Osteoblast (primary cell): ENCODE measurements around the gene SENP8. TPM values are rescaled to one million over a fixed set of nuclear protein-coding genes. Genes with fewer than 3 reads are reported as not detected.

ENCODE experiments used
- DNase-seq: peaks from one replicate; pipeline ENCODE4 v3.0.0; 2011; ENCODE audit warnings: low spot score, mixed read lengths; ENCODE audit not compliant: insufficient read length; ENCODE audit errors: missing footprints
- H2AFZ ChIP-seq: 2 replicates; pipeline ENCODE4 v1.6.0; 2011; ENCODE audit warnings: mild to moderate bottlenecking, low read length
- H3K27ac ChIP-seq: 2 replicates; pipeline ENCODE4 v1.5.1; 2011; ENCODE audit warnings: mild to moderate bottlenecking, low read depth, low read length, moderate library complexity
- H3K27me3 ChIP-seq: 2 replicates; pipeline ENCODE4 v1.6.0; 2012; ENCODE audit warnings: mild to moderate bottlenecking, control low read depth, inconsistent platforms, low read length, moderate library complexity; ENCODE audit not compliant: insufficient read depth
- H3K36me3 ChIP-seq: 2 replicates; pipeline ENCODE4 v1.5.1; 2011; ENCODE audit warnings: mild to moderate bottlenecking, low read length, control low read depth, moderate library complexity; ENCODE audit not compliant: insufficient read depth
- H3K4me1 ChIP-seq: 2 replicates; pipeline ENCODE4 v1.5.1; 2011; ENCODE audit warnings: mild to moderate bottlenecking, low read length, control low read depth, moderate library complexity; ENCODE audit not compliant: insufficient read depth
- H3K4me2 ChIP-seq: 2 replicates; pipeline ENCODE4 v1.6.0; 2011; ENCODE audit warnings: mild to moderate bottlenecking, low read length; ENCODE audit not compliant: insufficient read depth
- H3K4me3 ChIP-seq: fragments of 200-600 bp; sonication (generic); 3 replicates; pipeline ENCODE4 v1.5.1; 2012; ENCODE audit warnings: mild to moderate bottlenecking, low read length, inconsistent platforms; ENCODE audit not compliant: insufficient read depth
- H3K79me2 ChIP-seq: 2 replicates; pipeline ENCODE4 v1.6.0; 2012; ENCODE audit warnings: mild to moderate bottlenecking, low read length, control low read depth, inconsistent platforms; ENCODE audit not compliant: insufficient read depth
- H3K9me3 ChIP-seq: 2 replicates; pipeline ENCODE4 v1.5.1; 2011; ENCODE audit warnings: low read depth, low read length, control low read depth
- H4K20me1 ChIP-seq: 2 replicates; pipeline ENCODE4 v1.6.0; 2012; ENCODE audit warnings: mild to moderate bottlenecking, low read length, control low read depth; ENCODE audit not compliant: insufficient read depth
- CTCF ChIP-seq: IDR thresholded peaks from 2 replicates; pipeline ENCODE4 v1.5.1; 2011; ENCODE audit warnings: mild to moderate bottlenecking, low read depth, low read length, moderate library complexity; ENCODE audit errors: extremely low read depth
- total RNA-seq: library from RNA; depleted of rRNA; stranded (reverse); fragments of >200 nt; gene quantifications from 2 replicates; pipeline ENCODE4 v1.2.3, GENCODE V29; 2012

Gene SENP8
- total RNA-seq, 1 donor: 2.5 TPM

GRCh38 chr15:72113347-72114031 is 4.7 kb upstream of the SENP8 start:
- DNase-seq: peak; percentile 53
- H3K9me3 ChIP-seq: no peaks in the 10 kb centered on the region

DNA sequence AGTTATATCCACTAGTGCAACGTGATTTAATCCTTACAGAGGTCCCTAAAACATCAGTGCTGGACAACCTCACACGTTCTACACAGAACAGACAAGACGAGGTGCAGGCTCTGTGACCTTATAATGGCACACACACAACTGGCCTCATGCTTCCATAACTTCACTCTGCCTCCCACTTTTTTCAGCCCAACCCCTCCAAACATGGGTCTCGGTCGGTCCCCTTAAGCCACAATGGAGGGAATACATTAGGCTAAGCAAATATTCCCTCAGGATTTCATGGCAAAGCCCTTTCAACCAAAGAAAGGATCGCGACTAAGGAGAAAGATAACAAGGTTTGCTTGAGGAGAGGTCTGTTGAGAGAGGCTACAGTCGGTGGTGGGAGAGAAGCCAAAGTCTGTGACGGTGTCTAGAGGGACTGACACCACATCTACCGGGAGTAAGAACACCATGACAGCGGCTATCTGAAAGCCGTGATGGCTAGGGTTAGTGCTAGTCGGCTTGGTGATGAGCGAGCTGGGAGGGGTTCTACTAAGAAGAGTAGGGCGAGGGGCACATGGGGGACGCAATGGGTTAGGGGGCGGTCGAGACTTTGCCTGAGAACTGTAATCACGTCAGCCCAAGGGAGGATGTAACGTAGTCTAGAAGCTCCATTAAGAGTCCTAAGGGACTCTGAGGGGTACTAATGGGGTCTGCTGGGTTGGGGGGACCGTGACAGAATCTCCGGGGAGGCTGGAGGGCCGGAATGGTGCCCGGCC is 1.3 kb upstream of the SENP8 start:
- no peaks in the 10 kb centered on the region for H3K9me3 ChIP-seq
- peak overlapping the region; percentile 86 for H3K4me2 ChIP-seq
- TF ChIP-seq CTCF: no peak
- peaks cover 26% of the 10 kb centered on the region for H4K20me1 ChIP-seq
- H3K4me3 ChIP-seq: peak overlapping the region; percentile 82
- no peaks in the 10 kb centered on the region for H3K27me3 ChIP-seq
- peaks cover 13% of the 10 kb centered on the region for H3K4me1 ChIP-seq
- no peaks in the 10 kb centered on the region for H3K36me3 ChIP-seq
- peaks cover 58% of the 10 kb centered on the region for H3K79me2 ChIP-seq
- peak overlapping the region; percentile 88 for H2AFZ ChIP-seq
- peak overlapping the region; percentile 95 for H3K27ac ChIP-seq
- peak; percentile 78 for DNase-seq

More at GRCh38 chr15:72113347-72114031, 4.7 kb upstream of the SENP8 start:
- Histone ChIP-seq H2AFZ (no peak overlapping the region), H3K79me2 (peaks cover 85% of the 10 kb centered on the region), H3K4me1 (peaks cover 10% of the 10 kb centered on the region), H4K20me1 (peaks cover 35% of the 10 kb centered on the region), H3K27ac (peak overlapping the region; percentile 43), H3K36me3 (no peaks in the 10 kb centered on the region), H3K4me3 (no peak overlapping the region), H3K4me2 (peak overlapping the region; percentile 27), H3K27me3 (no peaks in the 10 kb centered on the region)
- TF ChIP-seq CTCF: no peak

- peaks cover 13% of the 10 kb centered on the region for H3K4me1 ChIP-seq
- no peaks in the 10 kb centered on the region for H3K9me3 ChIP-seq
- no peaks in the 10 kb centered on the region for H3K36me3 ChIP-seq
- H3K27me3 ChIP-seq: no peaks in the 10 kb centered on the region
- peaks cover 22% of the 10 kb centered on the region for H4K20me1 ChIP-seq
- peak overlapping the region; percentile 82 for H3K4me3 ChIP-seq
- peak; percentile 93 for DNase-seq
- peaks cover 52% of the 10 kb centered on the region for H3K79me2 ChIP-seq
- no peak for TF ChIP-seq CTCF
- H3K4me2 ChIP-seq: peak overlapping the region; percentile 86
- H3K27ac ChIP-seq: peak overlapping the region; percentile 95
- H2AFZ ChIP-seq: peak overlapping the region; percentile 88
Measured at GRCh38 chr15:72117486-72118016, 652 bp upstream of the SENP8 start.

- no peak overlapping the region for H3K4me3 ChIP-seq
- H3K4me2 ChIP-seq: no peak overlapping the region
- H3K9me3 ChIP-seq: no peaks in the 10 kb centered on the region
- no peak for TF ChIP-seq CTCF
- H3K36me3 ChIP-seq: no peaks in the 10 kb centered on the region
- DNase-seq: no peak
- H3K79me2 ChIP-seq: no peaks in the 10 kb centered on the region
- no peaks in the 10 kb centered on the region for H4K20me1 ChIP-seq
- no peak overlapping the region for H3K27ac ChIP-seq
- no peaks in the 10 kb centered on the region for H3K4me1 ChIP-seq
- H3K27me3 ChIP-seq: no peaks in the 10 kb centered on the region
- no peak overlapping the region for H2AFZ ChIP-seq
Measured at GRCh38 chr15:72124218-72124617, 6.0 kb downstream of the SENP8 start.
